CD4-positive, alpha-beta T cell treated with Interleukin-4 for 1 hour (primary cell): ENCODE results near the gene AXL.
A peak's percentile ranks its signal among the peaks of the same experiment; 100 is the strongest.

Experiments used
- DNase-seq, 2 donors: peaks; one replicate each; pipeline ENCODE4 v3.0.0-alpha.2; 2020 to 2022

Gene AXL

DNA sequence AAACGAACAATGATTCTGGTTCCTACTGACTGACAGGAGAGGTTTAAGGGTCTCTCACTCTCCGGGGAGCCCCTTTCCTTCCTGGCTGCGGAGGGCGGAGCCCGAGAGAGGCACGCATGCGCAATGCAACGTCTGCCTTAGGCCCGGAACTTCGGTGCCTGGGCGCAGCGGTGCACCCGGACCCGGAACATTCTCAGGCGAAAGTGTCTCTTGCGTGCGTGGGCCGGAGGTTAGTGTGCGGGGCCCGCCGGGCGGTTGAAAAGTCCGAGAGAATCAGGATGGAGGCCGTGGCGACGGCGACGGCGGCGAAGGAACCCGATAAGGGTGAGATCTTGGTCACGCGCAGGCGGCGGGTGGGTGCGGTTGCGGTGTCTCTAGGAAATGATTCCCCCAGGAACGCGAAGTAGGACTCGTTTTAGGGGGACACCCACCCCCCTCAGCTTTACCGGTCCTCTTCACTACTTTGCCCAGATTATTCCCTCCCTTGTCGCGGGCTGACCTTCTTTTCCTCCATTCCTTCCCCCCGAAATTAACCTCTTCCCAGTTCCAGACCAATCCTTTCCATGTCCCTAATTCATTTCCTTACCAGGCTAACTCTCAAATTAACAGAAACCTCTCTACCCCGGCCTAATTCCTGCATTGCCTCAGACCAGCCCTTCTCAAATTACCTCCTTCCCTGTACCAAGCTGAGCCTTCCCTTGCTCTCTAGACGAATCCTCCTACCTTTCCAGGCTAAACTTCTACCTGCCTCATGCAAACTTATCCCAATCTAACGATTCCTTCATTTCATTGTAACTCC lies 91.2 kb downstream of the AXL start, which contains the start of gene CCDC97:
Gene CCDC97, plus strand, starts transcription at position 140 of the 799 bp plus-strand sequence. Its CDS starts 139 bp downstream, at position 279.
- peak; percentile 90 to 91 for DNase-seq

DNA sequence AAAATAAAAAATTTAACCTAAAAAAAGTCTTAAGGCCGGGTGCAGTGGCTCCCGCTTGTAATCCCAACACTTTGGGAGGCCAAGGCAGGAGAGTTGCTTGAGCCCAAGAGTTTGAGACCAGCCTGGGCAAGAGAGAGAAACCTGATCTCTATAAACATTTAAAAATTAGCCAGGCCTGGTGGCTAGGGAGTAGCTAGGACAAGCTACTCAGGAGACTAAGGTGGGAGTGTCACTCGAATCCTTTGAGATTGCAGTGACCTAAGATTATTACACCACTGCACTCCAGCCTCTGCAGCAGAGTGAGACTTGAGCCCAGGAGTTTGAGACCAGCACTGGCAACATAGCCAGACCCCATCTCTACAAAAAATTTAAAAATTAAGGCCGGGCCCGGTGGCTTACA lies 92.0 kb downstream of the AXL start:
- no peak for DNase-seq
